Keratinocyte (primary cell): ENCODE results near the gene TRAF5. TPM values are rescaled to one million over a fixed set of nuclear protein-coding genes. Genes with fewer than 3 reads are reported as not detected.

Source experiments
- DNase-seq: peaks from one replicate; pipeline ENCODE4 v3.0.0-alpha.2; 2011; ENCODE audit warnings: low read depth, missing footprints, low spot score
- FAIRE-seq: peaks from 2 replicates; lab custom pipeline; 2011; peaks lifted over from hg19 to GRCh38; lab: Jason Lieb, UNC
- H2AFZ ChIP-seq: 2 replicates; pipeline ENCODE4 v1.6.0; 2012; ENCODE audit warnings: low read length, control low read depth, inconsistent platforms; ENCODE audit not compliant: control insufficient read depth
- H3K27ac ChIP-seq: 2 replicates; pipeline ENCODE4 v1.5.1; 2011; ENCODE audit warnings: low read length; ENCODE audit not compliant: control insufficient read depth, insufficient read depth
- H3K27me3 ChIP-seq: 3 replicates; pipeline ENCODE4 v1.6.0; 2011; ENCODE audit warnings: low read length; ENCODE audit not compliant: control insufficient read depth, insufficient read depth; ENCODE audit errors: extremely low read depth
- H3K36me3 ChIP-seq, 2 experiments: 2 replicates in 1 of 2; 3 replicates in 1 of 2; pipeline ENCODE4 v1.5.1; 2011; ENCODE audit warnings: low read length in 2 of 2, mild to moderate bottlenecking in 1 of 2; ENCODE audit not compliant: control insufficient read depth in 2 of 2, insufficient read depth in 2 of 2; ENCODE audit errors: extremely low read depth in 1 of 2
- H3K4me1 ChIP-seq: 3 replicates; pipeline ENCODE4 v1.5.1; 2011; ENCODE audit warnings: low read length; ENCODE audit not compliant: control insufficient read depth, insufficient read depth; ENCODE audit errors: extremely low read depth
- H3K4me2 ChIP-seq: 3 replicates; pipeline ENCODE4 v1.6.0; 2011; ENCODE audit warnings: low read depth, low read length; ENCODE audit not compliant: control insufficient read depth, insufficient read depth; ENCODE audit errors: extremely low read depth
- H3K4me3 ChIP-seq, 3 experiments: fragments of 200-600 bp in 1 of 3; sonication (generic) in 1 of 3; 2 replicates in 2 of 3; 3 replicates in 1 of 3; pipeline ENCODE4 v1.5.1; 2011 to 2016; ENCODE audit warnings: low read length in 3 of 3, mild to moderate bottlenecking in 3 of 3, control low read depth in 2 of 3, inconsistent platforms in 1 of 3, low read depth in 1 of 3, mixed read lengths in 1 of 3, mixed run types in 1 of 3, moderate library complexity in 1 of 3; ENCODE audit not compliant: control insufficient read depth in 2 of 3, insufficient read depth in 2 of 3; ENCODE audit errors: extremely low read depth in 1 of 3
- H3K79me2 ChIP-seq: 2 replicates; pipeline ENCODE4 v1.6.0; 2012; ENCODE audit warnings: low read length; ENCODE audit not compliant: control insufficient read depth, insufficient read depth
- H3K9ac ChIP-seq: 3 replicates; pipeline ENCODE4 v1.6.0; 2011; ENCODE audit warnings: low read length; ENCODE audit not compliant: control insufficient read depth, insufficient read depth; ENCODE audit errors: extremely low read depth
- H3K9me1 ChIP-seq: 3 replicates; pipeline ENCODE4 v1.6.0; 2011; ENCODE audit warnings: low read length; ENCODE audit not compliant: control insufficient read depth, insufficient read depth; ENCODE audit errors: extremely low read depth
- H3K9me3 ChIP-seq: 2 replicates; pipeline ENCODE4 v1.5.1; 2012; ENCODE audit warnings: low read depth, low read length; ENCODE audit not compliant: control insufficient read depth
- H4K20me1 ChIP-seq: 3 replicates; pipeline ENCODE4 v1.6.0; 2011; ENCODE audit warnings: low read length; ENCODE audit not compliant: control insufficient read depth, insufficient read depth; ENCODE audit errors: extremely low read depth
- EZH2 ChIP-seq: IDR thresholded peaks from one replicate; pipeline ENCODE4 v1.6.1; 2012; ENCODE audit warnings: inconsistent platforms, mild to moderate bottlenecking, low read length, moderate library complexity
- dilution Hi-C: fragments of 300-500 bp; cut with MboI; formaldehyde crosslinking; loops from one replicate; pipeline ENCODE4 v1.7.0; 2020; ENCODE audit warnings: low sequenced_read_pairs; ENCODE audit not compliant: extremely low pct_ligation_motif_present
- polyA plus RNA-seq, 5 experiments: library from polyadenylated mRNA; depleted of rRNA in 3 of 5; stranded (reverse) in 3 of 5; stranded (forward) in 1 of 5; unstranded in 1 of 5; fragments of >200 nt; gene quantifications; 1 replicate in 1 of 5; 2 replicates in 3 of 5; 3 replicates in 1 of 5; pipeline versions ENCODE4 v1.2.1 to v1.2.3, GENCODE V29; 2011 to 2012; ENCODE audit warnings: missing spikeins in 2 of 5, low read depth in 1 of 5, low replicate concordance in 1 of 5
- TF ChIP-seq, protein P1 (sequence below), 3 experiments: IDR thresholded peaks in 1 of 3; conservative IDR thresholded peaks in 1 of 3; optimal IDR thresholded peaks in 1 of 3; 2 replicates in 2 of 3; 3 replicates in 1 of 3; pipeline versions ENCODE3 to v1.5.1; 2011; ENCODE audit warnings: low read length in 3 of 3, mild to moderate bottlenecking in 3 of 3, moderate library complexity in 2 of 3, control low read depth in 1 of 3, inconsistent platforms in 1 of 3; ENCODE audit not compliant: insufficient read depth in 2 of 3; ENCODE audit errors: extremely low read depth in 1 of 3

The TRAF5 gene
- polyA plus RNA-seq, 1 donor (not counting 4 experiments of a cell fraction or from before 2014, with no cell fraction given): 2.1 TPM

DNA sequence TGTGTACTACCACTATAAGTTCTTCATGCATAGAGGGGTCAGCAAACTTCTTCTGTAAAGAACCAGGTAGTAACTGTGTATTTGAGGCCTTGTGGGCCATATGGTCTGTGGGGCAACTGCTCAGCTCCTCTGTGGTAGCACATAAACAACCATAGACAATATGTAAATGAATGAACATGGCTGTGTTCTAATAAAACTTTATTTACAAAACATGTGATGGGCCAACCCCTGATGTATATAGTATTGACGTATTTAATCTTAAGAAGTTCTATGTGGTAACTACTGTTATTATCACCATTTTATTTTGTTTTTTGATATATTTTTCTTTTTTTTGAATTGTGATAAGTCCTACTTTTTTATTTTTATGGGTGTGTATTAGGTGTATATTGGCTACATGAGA, 15.4 kb downstream of the TRAF5 start:
- H3K36me3 ChIP-seq: no peaks in the 10 kb centered on the region
- no peak for TF ChIP-seq EZH2
- TF ChIP-seq, protein P1, sequence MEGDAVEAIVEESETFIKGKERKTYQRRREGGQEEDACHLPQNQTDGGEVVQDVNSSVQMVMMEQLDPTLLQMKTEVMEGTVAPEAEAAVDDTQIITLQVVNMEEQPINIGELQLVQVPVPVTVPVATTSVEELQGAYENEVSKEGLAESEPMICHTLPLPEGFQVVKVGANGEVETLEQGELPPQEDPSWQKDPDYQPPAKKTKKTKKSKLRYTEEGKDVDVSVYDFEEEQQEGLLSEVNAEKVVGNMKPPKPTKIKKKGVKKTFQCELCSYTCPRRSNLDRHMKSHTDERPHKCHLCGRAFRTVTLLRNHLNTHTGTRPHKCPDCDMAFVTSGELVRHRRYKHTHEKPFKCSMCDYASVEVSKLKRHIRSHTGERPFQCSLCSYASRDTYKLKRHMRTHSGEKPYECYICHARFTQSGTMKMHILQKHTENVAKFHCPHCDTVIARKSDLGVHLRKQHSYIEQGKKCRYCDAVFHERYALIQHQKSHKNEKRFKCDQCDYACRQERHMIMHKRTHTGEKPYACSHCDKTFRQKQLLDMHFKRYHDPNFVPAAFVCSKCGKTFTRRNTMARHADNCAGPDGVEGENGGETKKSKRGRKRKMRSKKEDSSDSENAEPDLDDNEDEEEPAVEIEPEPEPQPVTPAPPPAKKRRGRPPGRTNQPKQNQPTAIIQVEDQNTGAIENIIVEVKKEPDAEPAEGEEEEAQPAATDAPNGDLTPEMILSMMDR (optimal IDR thresholded peaks at IDR 0.05 in 1 of 3, IDR thresholded peaks at IDR 0.05 in 1 of 3, conservative IDR thresholded peaks at IDR 0.05 in 1 of 3; ENCODE audit: extremely low read depth in 1 of 3, insufficient read depth in 2 of 3, low read length in 3 of 3): no peak
- FAIRE-seq (no peak), DNase-seq (no peak)
- no peak overlapping the region for H3K9ac ChIP-seq
- H3K27ac ChIP-seq: no peak overlapping the region
- no peak overlapping the region for H3K4me2 ChIP-seq
- no peak overlapping the region for H2AFZ ChIP-seq
- dilution Hi-C loops: no loop called here
- H3K9me1 ChIP-seq: no peaks in the 10 kb centered on the region
- H3K79me2 ChIP-seq: no peaks in the 10 kb centered on the region
- H3K4me1 ChIP-seq: no peaks in the 10 kb centered on the region
- no peaks in the 10 kb centered on the region for H3K27me3 ChIP-seq
- H3K9me3 ChIP-seq: no peaks in the 10 kb centered on the region
- H4K20me1 ChIP-seq: no peaks in the 10 kb centered on the region
- H3K4me3 ChIP-seq: no peak overlapping the region

DNA sequence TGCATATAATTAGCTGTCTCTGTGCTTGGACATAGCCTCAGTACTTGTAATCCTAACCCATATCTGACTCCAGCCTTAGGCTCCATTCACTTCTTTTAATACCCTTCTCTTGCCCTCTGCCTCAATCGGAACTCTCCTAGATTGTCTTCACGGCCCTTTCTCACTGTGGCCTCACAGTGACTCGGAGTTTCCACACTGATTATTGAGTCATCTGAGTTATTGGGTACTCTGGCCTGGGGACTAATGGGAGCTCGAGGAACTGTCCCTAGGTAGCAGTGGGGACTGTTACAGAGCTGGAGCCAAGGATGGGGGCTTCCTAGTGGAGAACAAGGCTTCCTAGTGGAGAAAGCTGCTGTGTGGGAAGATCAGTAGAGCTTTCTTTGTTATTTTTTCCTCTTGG, 17.0 kb downstream of the TRAF5 start:
- Histone ChIP-seq H3K9ac (no peak overlapping the region), H3K36me3 (no peaks in the 10 kb centered on the region), H3K27ac (no peak overlapping the region), H3K9me1 (no peaks in the 10 kb centered on the region), H2AFZ (no peak overlapping the region), H3K4me3 (no peak overlapping the region), H3K27me3 (no peaks in the 10 kb centered on the region), H3K9me3 (no peaks in the 10 kb centered on the region), H3K4me2 (no peak overlapping the region), H3K79me2 (no peaks in the 10 kb centered on the region), H3K4me1 (no peaks in the 10 kb centered on the region), H4K20me1 (no peaks in the 10 kb centered on the region)
- no peak for FAIRE-seq
- TF ChIP-seq EZH2: no peak
- TF ChIP-seq, protein P1 (optimal IDR thresholded peaks at IDR 0.05 in 1 of 3, IDR thresholded peaks at IDR 0.05 in 1 of 3, conservative IDR thresholded peaks at IDR 0.05 in 1 of 3; ENCODE audit: extremely low read depth in 1 of 3, insufficient read depth in 2 of 3, low read length in 3 of 3): no peak
- dilution Hi-C loops: no loop called here
- no peak for DNase-seq
